Stomach (tissue), 19 donors: ENCODE results near the gene ZNF419. TPM values are rescaled to one million over a fixed set of nuclear protein-coding genes. Genes with fewer than 3 reads are reported as not detected.
"Not testable (repeated sequence)": the region's sequence is repeated elsewhere in the genome, so short reads cannot be mapped to it uniquely, and the experiment has no call there.

ENCODE experiments used
- DNase-seq, 2 donors: peaks; one replicate each; pipeline versions ENCODE4 v3.0.0 to v3.0.0-alpha.2; 2013 to 2019
- H3K27ac ChIP-seq, 5 donors: fragments of 200-600 bp in 4 of 5; sonication (generic) in 4 of 5; one replicate each; pipeline ENCODE4 v1.5.1; 2013 to 2019; ENCODE audit warnings: mild to moderate bottlenecking in 1 of 5, moderate library complexity in 1 of 5
- H3K27me3 ChIP-seq, 3 donors: fragments of 200-600 bp; sonication (generic); one replicate each; pipeline ENCODE4 v1.5.1; 2017 to 2019; ENCODE audit warnings: mixed run types in 1 of 3
- H3K36me3 ChIP-seq, 4 donors: fragments of 200-600 bp; sonication (generic); 1 replicate in 3 of 4; 2 replicates in 1 of 4; pipeline ENCODE4 v1.5.1; 2016 to 2019
- H3K4me1 ChIP-seq, 4 donors: fragments of 200-600 bp; sonication (generic); one replicate each; pipeline ENCODE4 v1.5.1; 2016 to 2019
- H3K4me3 ChIP-seq, 4 donors: fragments of 200-600 bp; sonication (generic) in 3 of 4; one replicate each; pipeline ENCODE4 v1.5.1; 2016 to 2019; ENCODE audit warnings: mild to moderate bottlenecking in 1 of 4
- H3K9me3 ChIP-seq, 4 donors: fragments of 200-600 bp; sonication (generic); one replicate each; pipeline ENCODE4 v1.5.1; 2016 to 2019
- CTCF ChIP-seq, 7 experiments: fragments of 450-650 bp in 4 of 7; fragments of 200-600 bp in 3 of 7; sonication (generic) in 3 of 7; IDR thresholded peaks; one replicate each; pipeline ENCODE4 v1.5.1; 2016 to 2019; ENCODE audit warnings: antibody characterized with exemption in 7 of 7, control low read depth in 2 of 7, mild to moderate bottlenecking in 1 of 7
- EP300 ChIP-seq: sonication (generic); formaldehyde crosslinking; IDR thresholded peaks from one replicate; pipeline ENCODE4 v1.6.1; 2017; ENCODE audit warnings: antibody characterized with exemption
- POLR2A ChIP-seq, 4 donors: fragments of 450-650 bp; IDR thresholded peaks; one replicate each; pipeline ENCODE4 v1.6.1; 2016; ENCODE audit warnings: antibody characterized with exemption in 4 of 4, control low read depth in 2 of 4, mild to moderate bottlenecking in 1 of 4, moderate library complexity in 1 of 4
- POLR2AphosphoS5 ChIP-seq, 3 donors: sonication (generic); formaldehyde crosslinking; IDR thresholded peaks; one replicate each; pipeline ENCODE4 v1.6.1; 2016; ENCODE audit warnings: antibody characterized with exemption in 3 of 3
- WGBS, 5 donors: extraction: QIAGEN DNeasy Blood & Tissue Kit in 3 of 5; methylation state at CpG; one replicate each; pipeline versions ENCODE4 v1.1.5 to v1.1.7; 2013 to 2018; 5-methylcytosine and 5-hydroxymethylcytosine counted together
- intact Hi-C: fragments of 100-400 bp; cut with DNase I; formaldehyde crosslinking; loops from one replicate; pipeline ENCODE4 v1.15.1; 2023; ENCODE audit warnings: low total_unique reads
- long read RNA-seq, 10 donors: transcript quantifications; one replicate each; lab custom pipeline, GENCODE V29; 2026
- polyA plus RNA-seq, 3 donors: library from polyadenylated mRNA; stranded (reverse); fragments of 200-250 nt; gene quantifications; one replicate each; pipeline ENCODE4 v1.2.3, GENCODE V29; 2013
- total RNA-seq, 5 donors: library from RNA; depleted of rRNA; stranded (reverse); fragments of >200 nt; gene quantifications; one replicate each; pipeline versions ENCODE4 v1.1.0 to v1.2.3, GENCODE V29; 2014 to 2016
- donor health status: healthy with polysubstance abuse.
- donor health status: Bipolar disorder and iron deficiency.
- donor health status: healthy.

The ZNF419 gene
- 10 to 100 TPM in 3 of 5 donors, 1 to 10 TPM in 1, not detected in 1; 1.3 to 23.9 (median 13.0) TPM for total RNA-seq
- polyA plus RNA-seq = 1 to 10 TPM; 1.4 to 4.6 (median 2.0) TPM
- long read RNA-seq, donor 1 = 0 reads
- long read RNA-seq, donor 2, partial matches to known transcripts = 0 of 2 reads
- long read RNA-seq, donor 2, other reads (novel, unspliced or antisense) = 0 of 2 reads
- long read RNA-seq, donor 3, partial matches to known transcripts = 0 of 1 reads
- long read RNA-seq, donor 3, other reads (novel, unspliced or antisense) = 0 of 1 reads
- long read RNA-seq, donor 4, partial matches to known transcripts = 0 of 1 reads
- long read RNA-seq, donor 4, other reads (novel, unspliced or antisense) = 0 of 1 reads
- long read RNA-seq, donor 5, partial matches to known transcripts = 0 of 4 reads
- long read RNA-seq, donor 5, other reads (novel, unspliced or antisense) = 0 of 4 reads
- long read RNA-seq, donor 6, full-length matches to known transcripts = 3 of 3 reads
- long read RNA-seq, donor 6, partial matches to known transcripts = 0 of 3 reads
- long read RNA-seq, donor 6, other reads (novel, unspliced or antisense) = 0 of 3 reads
- long read RNA-seq, donor 7, partial matches to known transcripts = 0 of 1 reads
- long read RNA-seq, donor 7, other reads (novel, unspliced or antisense) = 0 of 1 reads
- long read RNA-seq, donor 8 = 0 reads
- long read RNA-seq, donor 9, partial matches to known transcripts = 0 of 1 reads
- long read RNA-seq, donor 9, other reads (novel, unspliced or antisense) = 0 of 1 reads
- long read RNA-seq, donor 10, partial matches to known transcripts = 0 of 1 reads
- long read RNA-seq, donor 10, other reads (novel, unspliced or antisense) = 0 of 1 reads

- TF ChIP-seq POLR2AphosphoS5 (IDR thresholded peaks at IDR 0.05) (peak; percentile 49 to 81 (median 74)), POLR2A (IDR thresholded peaks at IDR 0.05) (peak in 1 of 4 donors; percentile 42), CTCF (IDR thresholded peaks at IDR 0.05) (peak in 1 of 7 experiments; percentile 12)
- peak; percentile 95 to 98 for DNase-seq
- peak within 1 kb of the TSS; percentile 79 to 84 (median 82) for H3K27ac ChIP-seq
- H3K4me1 ChIP-seq, intact Hi-C loops, H3K27me3 ChIP-seq: not testable (repeated sequence)
- H3K9me3 ChIP-seq = peaks cover 0 to 33% (median 13%) of the 10 kb centered on the region in 4 donors
- H3K4me3 ChIP-seq = peak within 1 kb of the TSS; percentile 76 to 98 (median 82)
- H3K36me3 ChIP-seq = peaks cover 23 to 30% (median 29%) of the 10 kb centered on the region in 4 donors
- 1 to 2% (median 1%) methylated on average over 15 to 58 of the region's 69 CpGs for WGBS, 5 donors
Observed at GRCh38 chr19:57487477-57488298, at the start of gene ZNF419. Gene ZNF419 (plus strand): TSS chr19:57487750. CDS start chr19:57487951, 201 bp downstream.

GRCh38 chr19:57437931-57438330 lies 49.6 kb upstream of the ZNF419 start:
- H3K4me3 ChIP-seq = no peak overlapping the region
- H3K4me1 ChIP-seq = peaks cover 7 to 26% (median 23%) of the 10 kb centered on the region in 4 donors
- WGBS, 5 donors = 73 to 87% (median 81%) methylated on average over 4 of the region's 4 CpGs
- H3K27ac ChIP-seq = no peak overlapping the region
- H3K27me3 ChIP-seq = no peaks in the 10 kb centered on the region
- no peak for DNase-seq
- intact Hi-C loops = no loop called here
- peaks cover under 1 to 55% (median 36%) of the 10 kb centered on the region in 4 donors for H3K9me3 ChIP-seq
- no peak for TF ChIP-seq EP300
- TF ChIP-seq POLR2A (IDR thresholded peaks at IDR 0.05) = no peak
- no peak for TF ChIP-seq POLR2AphosphoS5 (IDR thresholded peaks at IDR 0.05)
- TF ChIP-seq CTCF (IDR thresholded peaks at IDR 0.05) = no peak
- H3K36me3 ChIP-seq = peaks cover 4 to 53% (median 32%) of the 10 kb centered on the region in 4 donors

- intact Hi-C loops = no loop called here
- no peaks in the 10 kb centered on the region for H3K27me3 ChIP-seq
- no peak overlapping the region for H3K4me3 ChIP-seq
- peaks cover 14 to 63% (median 42%) of the 10 kb centered on the region in 4 donors for H3K36me3 ChIP-seq
- H3K4me1 ChIP-seq = peaks cover 7 to 26% (median 23%) of the 10 kb centered on the region in 4 donors
- no peak for DNase-seq
- WGBS, 5 donors = 82 to 95% (median 89%) methylated on average over 9 of the region's 9 CpGs
- H3K27ac ChIP-seq = no peak overlapping the region
- H3K9me3 ChIP-seq = peaks cover 6 to 65% (median 45%) of the 10 kb centered on the region in 4 donors
- TF ChIP-seq POLR2AphosphoS5 (IDR thresholded peaks at IDR 0.05) = no peak
Observed at GRCh38 chr19:57438925-57439324, 48.6 kb upstream of the ZNF419 start.

GRCh38 chr19:57441979-57442752 lies 45.4 kb upstream of the ZNF419 start:
- Histone ChIP-seq H3K4me1 (peaks cover 0 to 4% (median 1%) of the 10 kb centered on the region in 4 donors), H3K27ac (no peak overlapping the region), H3K4me3 (no peak overlapping the region), H3K27me3 (no peaks in the 10 kb centered on the region), H3K36me3 (peaks cover 27 to 93% (median 63%) of the 10 kb centered on the region in 4 donors), H3K9me3 (peaks cover 22 to 96% (median 74%) of the 10 kb centered on the region in 4 donors)
- DNase-seq = no peak
- intact Hi-C loops = no loop called here
- TF ChIP-seq EP300 (no peak), CTCF (IDR thresholded peaks at IDR 0.05) (no peak), POLR2A (IDR thresholded peaks at IDR 0.05) (no peak), POLR2AphosphoS5 (IDR thresholded peaks at IDR 0.05) (no peak)
- 74 to 95% (median 81%) methylated on average over 6 to 7 of the region's 7 CpGs for WGBS, 5 donors
